Thyroid gland (tissue), 4 donors: Measurements from ENCODE around the gene FAN1.

ENCODE experiments used
- POLR2A ChIP-seq, 2 donors: fragments of 450-650 bp; IDR thresholded peaks; one replicate each; pipeline ENCODE4 v1.6.1; 2017; ENCODE audit warnings: antibody characterized with exemption in 2 of 2, mild to moderate bottlenecking in 2 of 2, moderate library complexity in 1 of 2
- TF ChIP-seq, protein P1 (sequence below), 6 experiments: fragments of 200-600 bp in 3 of 6; fragments of 450-650 bp in 3 of 6; sonication (generic) in 3 of 6; IDR thresholded peaks; one replicate each; pipeline ENCODE4 v1.5.1; 2016 to 2019; ENCODE audit warnings: antibody characterized with exemption in 6 of 6, mild to moderate bottlenecking in 2 of 6, inconsistent platforms in 1 of 6, moderate library complexity in 1 of 6

DNA sequence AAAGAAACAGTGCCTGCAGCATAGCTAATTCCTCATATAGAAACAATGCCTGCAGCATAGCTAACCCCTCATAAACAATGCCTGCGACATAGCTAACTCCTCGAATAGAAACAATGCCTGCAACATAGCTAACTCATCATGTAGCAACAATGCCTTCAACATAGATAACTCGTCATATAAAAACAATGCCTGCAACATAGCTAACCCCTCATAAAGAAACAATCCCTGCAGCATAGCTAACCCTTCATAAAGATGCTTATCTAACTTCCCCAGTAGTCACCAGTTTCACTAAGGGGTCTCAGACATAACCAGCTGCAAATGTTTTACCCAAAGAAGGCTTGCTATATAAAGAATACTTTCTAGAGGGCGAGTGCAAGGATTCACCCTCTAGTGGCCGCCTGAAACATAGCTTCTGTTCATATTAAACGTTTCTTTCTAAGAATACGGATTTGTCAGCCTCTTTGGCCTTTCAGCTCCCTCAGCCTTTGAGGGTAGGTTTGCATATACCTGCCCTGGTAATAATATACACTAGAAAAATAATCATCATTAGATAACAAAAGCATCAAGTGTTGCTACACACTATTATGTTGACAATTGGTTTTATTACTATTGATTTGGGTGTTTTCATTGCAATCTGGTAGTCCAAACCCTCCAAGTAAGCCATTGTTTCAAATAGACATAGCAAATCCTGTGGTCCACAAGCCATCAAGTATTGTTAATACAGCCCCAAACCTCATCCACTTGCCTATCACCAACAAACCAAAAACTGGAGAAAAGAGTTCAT, 44.4 kb upstream of the FAN1 start:
- TF ChIP-seq POLR2A (IDR thresholded peaks at IDR 0.05) = no peak
- TF ChIP-seq, protein P1, sequence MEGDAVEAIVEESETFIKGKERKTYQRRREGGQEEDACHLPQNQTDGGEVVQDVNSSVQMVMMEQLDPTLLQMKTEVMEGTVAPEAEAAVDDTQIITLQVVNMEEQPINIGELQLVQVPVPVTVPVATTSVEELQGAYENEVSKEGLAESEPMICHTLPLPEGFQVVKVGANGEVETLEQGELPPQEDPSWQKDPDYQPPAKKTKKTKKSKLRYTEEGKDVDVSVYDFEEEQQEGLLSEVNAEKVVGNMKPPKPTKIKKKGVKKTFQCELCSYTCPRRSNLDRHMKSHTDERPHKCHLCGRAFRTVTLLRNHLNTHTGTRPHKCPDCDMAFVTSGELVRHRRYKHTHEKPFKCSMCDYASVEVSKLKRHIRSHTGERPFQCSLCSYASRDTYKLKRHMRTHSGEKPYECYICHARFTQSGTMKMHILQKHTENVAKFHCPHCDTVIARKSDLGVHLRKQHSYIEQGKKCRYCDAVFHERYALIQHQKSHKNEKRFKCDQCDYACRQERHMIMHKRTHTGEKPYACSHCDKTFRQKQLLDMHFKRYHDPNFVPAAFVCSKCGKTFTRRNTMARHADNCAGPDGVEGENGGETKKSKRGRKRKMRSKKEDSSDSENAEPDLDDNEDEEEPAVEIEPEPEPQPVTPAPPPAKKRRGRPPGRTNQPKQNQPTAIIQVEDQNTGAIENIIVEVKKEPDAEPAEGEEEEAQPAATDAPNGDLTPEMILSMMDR (IDR thresholded peaks at IDR 0.05) = peak in 3 of 6 experiments; percentile 12 to 73 (median 41)
